Measurements from ENCODE around the gene SLC39A6. TPM values are rescaled to one million over a fixed set of nuclear protein-coding genes. Genes with fewer than 3 reads are reported as not detected.

Gene SLC39A6
- total and polyA plus RNA-seq, 2 of the 13 experiments (the other 11 are each of a cell fraction or from before 2014, with no cell fraction given), result 41.7 to 59.2 TPM

- TF ChIP-seq TOE1 (CRISPR knock-in tag; IDR thresholded peaks at IDR 0.05) (0 out of 2 replicates have a peak, but pooled peaks have one; percentile 0), ZSCAN21 (CRISPR knock-in tag; IDR thresholded peaks at IDR 0.05; ENCODE audit: borderline replicate concordance) (peak; percentile 63; the same call in 1 of the 2 replicates), ZNF124 (CRISPR knock-in tag; IDR thresholded peaks at IDR 0.05) (no peak), ELF1 (CRISPR knock-in tag; IDR thresholded peaks at IDR 0.05) (peak; percentile 75), CAMTA2 (CRISPR knock-in tag; IDR thresholded peaks at IDR 0.05; ENCODE audit: borderline replicate concordance) (no peak), ZBTB20 (CRISPR knock-in tag; IDR thresholded peaks at IDR 0.05; ENCODE audit: borderline replicate concordance, low read depth) (no peak), THAP9 (CRISPR knock-in tag; IDR thresholded peaks at IDR 0.05; ENCODE audit: borderline replicate concordance) (peak; percentile 65; the same call in 1 of the 2 replicates), TBL1XR1 (IDR thresholded peaks at IDR 0.05; ENCODE audit: borderline replicate concordance, low read length, partially characterized antibody) (no peak), ZNF7 (CRISPR knock-in tag; IDR thresholded peaks at IDR 0.05) (no peak), ZNF597 (CRISPR knock-in tag; IDR thresholded peaks at IDR 0.05) (no peak), LCORL (IDR thresholded peaks at IDR 0.05) (no peak), LCORL (CRISPR knock-in tag; IDR thresholded peaks at IDR 0.05) (no peak), PAX8 (CRISPR knock-in tag; IDR thresholded peaks at IDR 0.05; ENCODE audit: borderline replicate concordance) (no peak), HHEX (CRISPR knock-in tag; IDR thresholded peaks at IDR 0.05) (no peak), IRF1 (CRISPR knock-in tag; IDR thresholded peaks at IDR 0.05; ENCODE audit: low read depth) (no peak), NFIB (CRISPR knock-in tag; IDR thresholded peaks at IDR 0.05; ENCODE audit: borderline replicate concordance) (no peak), ZNF205 (CRISPR knock-in tag; IDR thresholded peaks at IDR 0.05) (no peak; the same call in 1 of the 2 replicates), CREM (IDR thresholded peaks at IDR 0.05) (peak; percentile 93), CREM (CRISPR knock-in tag; IDR thresholded peaks at IDR 0.05) (no peak; the same call in 1 of the 2 replicates), HES4 (CRISPR knock-in tag; IDR thresholded peaks at IDR 0.05; ENCODE audit: borderline replicate concordance) (peak; percentile 90), KLF11 (CRISPR knock-in tag; IDR thresholded peaks at IDR 0.05) (no peak), ZNF138 (CRISPR knock-in tag; IDR thresholded peaks at IDR 0.05; ENCODE audit: low read depth) (no peak), LBX2 (CRISPR knock-in tag; IDR thresholded peaks at IDR 0.05; ENCODE audit: borderline replicate concordance) (0 out of 2 replicates have a peak, but pooled peaks have one; percentile 27), SRSF9 (IDR thresholded peaks at IDR 0.05; ENCODE audit: borderline replicate concordance, insufficient read depth, low read depth, low read length, poor library complexity, severe bottlenecking) (no peak), CEBPB (IDR thresholded peaks at IDR 0.05; ENCODE audit: borderline replicate concordance, low read depth, low read length) (peak; percentile 79)
Measured at GRCh38 chr18:36067055-36067957, 61.8 kb downstream of the SLC39A6 start, which contains the start of gene RPRD1A (continued).
